Nucleus accumbens (tissue), 56 donors: Measurements from ENCODE around the gene PCGF3.
"Not testable (repeated sequence)": the region's sequence is repeated elsewhere in the genome, so short reads cannot be mapped to it uniquely, and the experiment has no call there.

ENCODE experiments used
- DNase-seq, 56 donors: peaks; one replicate each; lab custom pipeline; 2025; lab: John Stamatoyannopoulos, UW

Gene PCGF3

DNA sequence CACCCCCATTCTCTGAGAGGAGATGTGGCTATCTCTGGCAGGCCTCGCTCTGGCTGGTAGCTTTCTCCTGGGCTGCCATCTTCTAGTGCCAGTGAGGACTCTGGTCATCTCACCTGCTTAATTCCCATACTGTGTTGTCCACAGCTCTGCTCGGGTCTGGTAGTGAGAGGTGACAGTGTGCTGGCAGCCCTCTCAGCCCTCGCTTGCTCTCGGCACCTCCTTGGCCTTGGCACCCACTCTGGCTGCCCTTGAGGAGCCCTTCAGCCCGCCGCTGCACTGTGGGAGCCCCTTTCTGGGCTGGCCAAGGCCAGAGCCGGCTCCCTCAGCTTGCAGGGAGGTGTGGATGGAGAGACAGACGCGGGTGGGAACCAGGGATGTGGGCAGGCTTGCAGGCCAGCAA lies 67.6 kb downstream of the PCGF3 start:
- DNase-seq = no peak

DNA sequence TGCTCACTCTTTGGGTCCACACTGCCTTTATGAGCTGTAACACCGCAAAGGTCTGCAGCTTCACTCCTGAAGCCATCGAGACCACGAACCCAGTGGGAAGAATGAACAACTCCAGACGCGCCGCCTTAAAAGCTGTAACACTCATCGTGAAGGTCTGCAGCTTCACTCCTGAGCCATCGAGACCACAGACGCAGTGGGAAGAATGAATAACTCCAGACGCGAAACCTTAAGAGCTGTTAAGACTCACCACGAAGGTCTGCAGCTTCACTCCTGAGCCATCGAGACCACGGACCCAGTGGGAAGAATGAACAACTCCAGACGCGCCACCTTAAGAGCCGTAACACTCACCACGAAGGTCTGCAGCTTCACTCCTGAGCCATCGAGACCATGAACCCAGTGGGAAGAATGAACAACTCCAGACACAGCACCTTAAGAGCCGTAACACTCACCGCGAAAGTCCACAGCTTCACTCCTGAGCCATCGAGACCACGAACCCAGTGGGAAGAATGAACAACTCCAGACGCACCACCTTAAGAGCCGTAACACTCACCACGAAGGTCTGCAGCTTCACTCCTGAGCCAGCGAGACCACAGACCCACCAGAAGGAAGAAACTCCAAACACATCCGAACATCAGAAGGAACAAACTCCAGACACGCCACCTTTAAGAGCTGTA lies 68.9 kb downstream of the PCGF3 start:
- not testable (repeated sequence) for DNase-seq

DNA sequence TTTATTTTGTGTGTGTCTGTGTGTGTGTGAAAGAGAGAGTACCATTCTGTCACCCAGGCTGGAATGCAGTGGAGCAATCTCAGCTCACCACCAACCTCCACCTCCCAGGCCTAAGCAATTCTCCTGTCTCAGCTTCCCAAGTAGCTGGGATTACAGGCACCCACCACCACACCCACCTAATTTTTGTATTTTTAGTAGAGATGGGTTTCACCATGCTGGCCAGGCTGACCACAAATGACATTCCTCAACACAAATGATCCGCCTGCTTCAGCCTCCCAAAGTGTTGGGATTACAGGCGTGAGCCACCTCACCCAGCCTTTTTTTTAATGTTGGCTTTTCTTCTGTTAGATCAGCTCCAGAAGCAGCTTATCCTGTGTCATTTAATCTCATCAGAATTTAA lies 69.9 kb downstream of the PCGF3 start:
- not testable (repeated sequence) for DNase-seq

DNA sequence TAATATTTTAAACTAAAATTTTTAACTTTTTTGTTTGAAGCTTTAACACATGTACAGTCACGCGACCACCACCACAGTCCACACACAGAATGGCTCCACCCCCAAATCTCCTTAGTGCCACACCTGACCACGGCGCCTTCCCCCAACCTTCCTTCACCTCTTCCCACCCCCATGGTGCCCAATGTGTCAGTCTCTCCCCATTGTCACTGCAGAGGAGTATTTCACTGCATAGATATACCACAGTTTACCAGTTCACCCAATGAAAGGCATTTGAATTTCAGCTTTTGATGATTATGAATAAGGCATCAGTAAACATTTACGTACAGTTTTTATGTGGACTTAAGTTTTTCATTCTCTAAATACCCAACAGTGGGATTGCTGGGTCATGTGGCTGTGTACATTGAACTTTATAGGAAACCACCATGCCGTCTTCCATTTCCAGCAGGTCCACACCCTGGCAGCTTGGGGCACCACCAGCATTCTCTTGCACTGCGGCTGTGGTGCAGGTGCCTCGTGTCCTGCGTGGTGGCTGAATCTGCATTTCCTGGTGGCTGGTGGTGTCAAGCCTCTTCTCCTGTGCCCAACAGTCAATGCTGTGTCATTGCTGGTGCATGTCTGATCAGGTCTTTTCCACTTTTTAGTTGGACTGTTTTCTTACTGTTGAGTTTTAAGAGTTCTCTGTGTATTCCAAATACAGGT lies 71.3 kb downstream of the PCGF3 start:
- no peak for DNase-seq

DNA sequence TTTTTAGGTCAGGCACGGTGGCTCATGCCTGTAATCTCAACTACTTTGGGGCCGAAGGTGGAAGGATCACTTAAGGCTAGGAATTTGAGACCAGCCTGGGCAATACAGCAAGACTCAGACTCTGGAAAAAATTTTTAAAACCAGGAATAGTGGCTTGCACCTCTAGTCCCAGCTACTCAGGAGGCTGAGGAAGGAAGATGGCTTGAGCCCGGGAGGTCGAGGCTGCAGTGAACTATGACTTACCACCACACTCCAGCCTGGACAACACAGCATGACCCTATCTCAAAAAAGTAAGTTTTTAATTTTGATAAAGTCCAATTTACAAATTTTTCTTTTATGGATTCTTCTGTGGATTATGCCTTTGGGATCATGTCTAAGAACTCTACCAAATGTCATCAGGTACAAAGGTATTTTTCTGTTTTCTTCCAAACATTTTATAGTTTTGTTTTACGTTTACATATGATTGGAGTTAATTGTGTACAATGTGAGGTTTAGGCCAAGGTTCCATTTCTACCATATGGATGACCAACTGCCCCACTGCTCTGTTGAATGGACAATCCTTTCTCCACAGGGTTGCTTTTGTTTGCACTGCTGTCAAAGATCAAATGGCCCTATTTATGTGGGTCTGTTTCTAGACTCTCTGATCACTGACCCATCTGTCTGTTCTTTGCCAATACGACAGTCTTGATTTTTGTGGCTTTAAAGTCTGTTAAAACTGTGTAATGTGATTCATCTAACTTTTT lies 72.1 kb downstream of the PCGF3 start:
- no peak for DNase-seq

DNA sequence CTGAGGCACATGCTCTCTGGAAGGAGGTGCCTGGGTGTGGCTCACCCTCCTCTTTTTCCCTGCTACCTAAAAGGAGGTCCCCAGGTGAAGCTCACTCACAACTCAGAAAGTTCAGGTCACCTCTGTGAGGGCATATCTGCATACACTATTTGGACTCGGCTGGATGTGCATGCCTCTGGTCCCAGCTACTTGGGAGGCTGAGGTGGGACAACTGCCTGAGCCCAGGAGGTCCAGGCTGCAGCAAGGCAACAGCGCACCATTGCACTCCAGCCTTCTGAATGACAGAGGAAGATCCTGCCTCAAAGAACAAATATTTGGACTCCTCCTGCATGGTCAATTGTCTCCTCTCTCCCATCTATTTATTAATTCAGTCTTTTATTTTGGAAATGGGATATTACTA lies 73.9 kb downstream of the PCGF3 start:
- DNase-seq = no peak

DNA sequence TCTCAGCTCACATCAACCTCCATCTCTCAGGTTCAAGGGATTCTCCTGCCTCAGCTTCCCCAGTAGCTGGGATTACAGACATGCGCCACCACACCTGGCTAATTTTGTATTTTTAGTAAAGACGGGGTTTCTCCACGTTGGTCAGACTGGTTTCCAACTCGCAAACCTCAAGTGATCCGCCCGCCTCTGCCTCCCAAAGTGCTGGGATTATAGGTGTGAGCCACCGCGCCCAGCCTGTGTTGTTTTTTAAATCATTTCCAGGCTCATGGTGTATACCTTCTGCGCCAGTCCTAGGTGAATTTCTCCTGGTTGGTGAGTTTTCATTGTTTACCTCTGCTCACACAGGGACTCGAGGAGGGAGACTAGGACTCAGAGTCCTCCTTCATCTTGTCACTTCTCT lies 74.6 kb downstream of the PCGF3 start:
- DNase-seq = not testable (repeated sequence)

DNA sequence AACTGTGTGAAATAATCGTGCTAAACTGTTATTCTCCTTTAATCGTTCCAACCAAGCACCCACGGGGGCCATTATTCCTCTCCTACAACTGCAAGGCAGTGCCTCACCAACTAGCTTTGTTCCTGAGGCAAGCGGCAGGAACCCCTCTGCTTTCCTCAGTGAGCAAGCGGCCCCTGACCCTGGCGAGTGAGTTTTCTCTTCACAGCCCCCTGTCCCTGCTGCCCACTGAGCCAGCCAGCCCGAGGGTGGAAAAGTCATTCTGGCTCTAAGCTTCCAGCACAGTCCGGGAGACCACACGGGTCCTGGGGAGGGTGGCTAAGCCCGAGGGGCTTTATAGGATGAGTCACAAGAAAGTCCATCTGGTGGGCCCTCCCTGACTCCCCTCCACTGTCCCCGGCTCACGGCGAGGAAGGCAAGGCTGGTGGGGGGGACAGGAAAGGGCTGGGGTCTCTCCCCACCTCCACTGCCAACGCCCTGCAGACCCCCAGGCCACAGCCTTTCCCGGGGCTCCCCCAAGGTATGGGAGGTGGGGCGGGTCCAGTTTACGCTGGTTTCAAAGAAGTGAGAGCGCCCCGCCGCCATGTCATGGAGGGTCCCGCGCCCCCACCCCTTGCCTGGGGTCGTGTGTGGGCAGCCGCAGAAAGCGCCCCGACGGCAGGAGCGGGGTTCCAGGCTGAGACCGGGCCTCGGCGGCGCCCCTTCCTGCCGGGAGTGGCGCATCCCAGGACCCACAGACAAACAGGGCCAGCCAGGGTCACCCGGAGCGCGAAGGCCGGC lies 75.3 kb downstream of the PCGF3 start:
- no peak for DNase-seq

DNA sequence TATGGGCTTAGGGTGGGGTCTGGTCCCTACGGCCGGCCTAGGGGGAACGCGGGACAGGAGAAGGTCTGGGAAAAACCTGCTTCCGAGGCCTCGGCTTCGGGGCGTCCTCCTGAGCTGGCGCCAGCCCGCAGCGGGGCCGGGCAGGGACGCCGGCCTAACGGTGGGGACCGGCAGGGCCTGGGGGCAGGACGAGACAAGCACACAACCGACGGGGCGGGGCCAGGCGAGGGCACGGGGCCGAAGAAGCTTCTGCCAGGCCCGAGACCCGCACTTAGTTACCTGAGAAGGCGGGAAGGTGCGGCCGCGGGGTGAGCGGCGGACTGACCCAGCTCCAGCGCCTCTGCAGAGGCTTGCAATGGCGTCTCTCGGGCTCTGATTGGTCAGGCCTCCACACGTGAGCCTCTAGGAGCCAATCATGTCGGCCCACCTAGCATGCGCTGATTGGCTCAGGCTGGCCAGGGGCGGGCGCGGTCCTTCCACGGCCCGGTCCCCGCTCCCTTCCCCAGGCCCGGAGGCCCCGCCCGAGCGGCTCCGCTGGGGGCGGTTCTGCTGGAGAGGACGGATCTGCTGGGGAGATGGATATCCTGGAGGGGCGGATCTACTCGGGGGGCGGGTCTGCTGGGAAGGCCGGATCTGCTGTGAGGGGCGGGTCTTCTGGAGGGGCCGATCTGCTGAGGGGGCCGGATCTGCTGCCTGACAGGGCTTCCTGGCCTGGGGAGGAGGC lies 76.0 kb downstream of the PCGF3 start:
- DNase-seq = peak; percentile 93 to 100 (median 99)

DNA sequence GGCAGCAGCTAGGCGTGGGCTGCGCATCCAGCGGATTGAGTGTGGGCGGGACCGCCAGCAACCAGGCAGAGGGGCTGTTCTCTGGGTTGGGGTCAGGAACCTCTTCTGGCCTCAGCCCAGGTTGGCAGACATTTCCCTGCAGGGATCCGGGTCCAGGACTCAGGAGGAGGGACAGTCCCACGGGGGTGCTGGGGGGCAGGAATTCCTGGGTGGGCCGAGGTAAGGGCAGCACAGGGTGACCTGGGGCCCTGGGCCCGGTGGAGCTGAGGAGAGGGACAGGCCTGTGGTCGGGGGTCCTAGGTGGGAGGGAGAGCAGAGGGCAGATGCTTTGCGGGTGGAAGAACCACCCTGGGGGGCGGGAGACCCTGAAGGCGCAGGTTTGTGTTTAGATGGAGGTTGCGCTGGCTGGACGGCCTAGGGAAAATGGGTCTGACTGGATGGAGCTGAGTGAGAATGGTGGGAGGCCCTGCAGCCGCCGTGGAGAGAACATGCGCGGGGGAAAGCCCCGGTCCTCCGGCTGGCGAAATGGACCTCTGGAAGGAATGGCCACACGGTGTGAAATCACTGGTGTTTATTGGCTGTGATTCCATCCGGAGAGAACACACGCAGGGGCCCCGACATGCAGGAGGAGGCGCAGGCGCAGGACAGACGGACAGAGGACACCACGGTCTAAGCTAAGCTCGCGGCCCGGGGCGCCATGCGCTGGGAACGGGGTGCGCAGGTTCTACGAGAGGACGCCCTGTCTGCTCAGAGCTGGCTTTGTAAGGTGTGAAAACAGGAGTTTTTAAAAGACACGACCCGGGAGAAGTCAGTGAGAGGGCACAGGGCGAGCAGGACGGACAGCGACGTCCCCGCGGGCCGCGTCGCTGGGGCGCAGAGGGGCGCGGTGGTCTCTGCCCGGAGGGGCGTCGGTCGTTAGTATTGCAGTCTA lies 79.0 kb downstream of the PCGF3 start:
- DNase-seq = no peak

DNA sequence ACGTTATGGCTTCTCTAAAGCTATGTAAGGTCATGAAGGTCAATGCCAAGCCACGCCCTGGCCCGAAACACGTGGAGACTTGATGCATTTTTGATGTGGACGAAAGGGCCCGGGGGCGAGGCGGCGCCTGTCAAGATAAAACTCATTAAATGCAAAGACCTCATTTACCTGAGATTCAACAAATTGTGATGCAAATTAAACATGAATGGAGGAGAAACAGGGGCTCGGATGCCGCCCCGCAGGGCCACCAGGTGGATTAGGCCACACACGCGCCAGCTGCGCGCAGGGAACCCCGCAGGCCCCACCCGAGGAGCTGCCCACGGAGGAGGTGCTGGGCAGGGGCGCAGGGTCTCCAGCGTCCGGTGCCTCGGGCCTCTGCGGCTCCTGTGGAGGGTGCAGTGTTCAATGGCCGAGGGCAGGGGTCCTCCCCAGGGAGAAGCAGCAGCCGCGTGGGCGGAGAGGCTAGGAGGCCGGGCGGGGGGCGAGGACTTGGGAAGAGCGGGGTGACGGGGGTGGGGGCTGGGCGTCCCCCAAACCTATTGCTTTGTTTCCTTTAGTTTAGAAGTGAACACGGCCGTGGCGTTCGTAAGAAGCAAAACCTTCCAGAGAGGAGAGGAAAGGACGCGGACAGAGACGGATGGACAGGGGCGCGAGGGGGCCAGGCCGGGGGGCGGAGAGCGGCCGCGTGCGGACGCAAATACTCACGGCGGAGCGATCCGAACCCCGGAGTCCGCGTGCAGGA lies 79.9 kb downstream of the PCGF3 start:
- DNase-seq = no peak

DNA sequence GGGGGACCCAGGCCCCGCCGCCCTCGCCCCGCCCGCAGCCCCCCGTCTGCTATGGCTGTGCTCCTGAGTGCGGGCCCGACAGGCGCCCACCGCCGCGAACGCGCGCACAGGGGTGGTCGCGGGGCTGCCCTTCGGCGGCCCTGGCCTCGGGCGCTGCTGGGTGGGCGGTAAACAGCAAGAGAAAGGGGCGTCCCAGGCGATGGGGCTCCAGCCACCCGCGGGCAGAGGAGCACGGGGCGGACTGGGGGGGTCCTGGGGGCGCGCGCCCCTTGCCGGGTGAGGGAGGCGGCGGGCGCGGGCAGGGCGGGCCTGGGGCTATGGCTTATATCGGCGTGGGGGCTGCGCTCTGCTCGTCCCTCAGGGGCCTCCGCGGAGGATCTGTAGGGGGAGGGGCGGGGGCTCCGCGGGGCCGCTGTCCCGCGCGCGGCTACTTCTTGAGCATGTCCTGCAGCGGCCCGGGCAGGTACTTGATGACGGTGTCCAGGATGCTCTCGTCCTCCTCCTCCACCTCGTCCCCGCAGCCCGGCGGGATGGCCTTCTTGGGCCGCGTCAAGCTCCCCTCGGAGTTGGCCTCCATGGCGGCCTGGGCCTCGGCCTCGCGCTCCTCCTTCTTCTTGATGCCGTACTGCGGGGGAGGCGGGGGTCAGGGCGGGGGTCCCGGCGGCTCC lies 80.6 kb downstream of the PCGF3 start:
- DNase-seq = no peak

DNA sequence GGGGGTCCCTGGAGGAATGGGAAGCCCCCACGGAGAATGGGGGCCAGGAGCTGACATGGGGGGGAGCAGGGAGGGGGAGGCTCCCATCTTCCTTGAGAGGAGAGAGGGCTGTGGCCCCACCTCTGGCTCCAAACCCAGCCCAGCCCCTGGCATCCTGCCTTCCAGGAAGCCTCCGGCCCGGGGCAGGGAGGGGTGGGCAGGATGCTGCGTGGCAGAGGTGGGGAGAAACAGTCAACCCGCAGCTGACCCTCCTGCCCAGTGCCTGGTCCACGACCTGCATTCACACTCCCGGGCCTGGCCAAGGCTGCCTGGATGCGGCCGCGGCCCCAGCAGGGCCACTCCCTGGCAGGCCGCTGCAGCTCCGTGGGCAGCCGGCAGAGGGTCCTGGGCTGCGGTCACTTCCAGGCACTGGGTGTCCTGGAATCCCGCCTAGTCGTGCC lies 81.2 kb downstream of the PCGF3 start:
- no peak for DNase-seq

DNA sequence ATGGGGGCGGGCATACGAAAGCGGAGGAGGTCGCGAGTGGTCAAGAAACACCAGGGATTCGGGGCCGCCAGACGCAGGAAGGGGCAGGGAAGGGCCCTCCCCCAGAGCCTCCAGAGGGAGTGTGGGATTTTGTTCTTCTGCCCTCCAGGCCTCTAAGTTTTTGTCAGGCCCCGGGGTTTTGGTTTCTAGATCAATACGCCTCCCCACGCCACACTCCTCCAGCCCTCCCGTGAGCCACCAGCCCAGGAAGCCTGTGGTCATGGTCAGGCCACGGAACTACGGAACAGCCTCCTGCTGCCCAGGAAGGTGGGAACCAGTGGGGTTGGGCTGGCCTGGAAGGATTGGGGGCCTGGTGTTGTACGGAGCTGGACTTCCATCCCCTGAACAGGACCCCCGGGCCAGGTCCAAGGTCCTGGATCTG lies 81.9 kb downstream of the PCGF3 start:
- DNase-seq = no peak

DNA sequence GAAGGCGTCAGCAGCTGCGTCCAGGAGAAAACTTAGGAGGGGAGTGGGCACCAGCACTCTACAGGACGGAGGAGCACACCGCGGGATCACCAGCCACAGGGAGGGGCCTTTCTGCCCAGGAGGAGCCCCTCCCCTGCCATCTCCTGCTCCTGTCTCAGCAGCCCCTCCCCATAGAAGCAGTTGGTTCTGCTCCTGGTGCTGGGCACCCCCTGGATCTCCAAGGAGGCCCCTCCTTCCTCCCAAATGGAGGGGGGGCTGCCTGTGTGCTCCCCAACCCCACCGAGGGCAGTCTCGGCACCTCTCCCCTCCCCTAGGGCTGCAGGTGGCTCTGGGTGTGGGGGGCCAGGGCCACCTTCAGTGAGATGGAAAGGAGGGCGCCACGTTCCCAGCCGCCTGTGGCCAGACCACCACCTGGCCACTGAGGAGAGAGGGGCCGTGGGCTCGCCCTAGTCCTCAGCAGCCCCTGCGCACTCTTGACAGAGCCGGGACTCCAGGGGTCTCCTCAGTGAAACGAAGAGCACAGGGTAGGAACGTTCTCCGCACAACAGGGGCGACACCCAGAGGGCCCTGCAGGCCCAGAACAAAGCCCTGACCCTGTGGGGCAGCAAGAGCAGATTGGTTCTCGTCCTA lies 82.5 kb downstream of the PCGF3 start:
- DNase-seq = no peak

DNA sequence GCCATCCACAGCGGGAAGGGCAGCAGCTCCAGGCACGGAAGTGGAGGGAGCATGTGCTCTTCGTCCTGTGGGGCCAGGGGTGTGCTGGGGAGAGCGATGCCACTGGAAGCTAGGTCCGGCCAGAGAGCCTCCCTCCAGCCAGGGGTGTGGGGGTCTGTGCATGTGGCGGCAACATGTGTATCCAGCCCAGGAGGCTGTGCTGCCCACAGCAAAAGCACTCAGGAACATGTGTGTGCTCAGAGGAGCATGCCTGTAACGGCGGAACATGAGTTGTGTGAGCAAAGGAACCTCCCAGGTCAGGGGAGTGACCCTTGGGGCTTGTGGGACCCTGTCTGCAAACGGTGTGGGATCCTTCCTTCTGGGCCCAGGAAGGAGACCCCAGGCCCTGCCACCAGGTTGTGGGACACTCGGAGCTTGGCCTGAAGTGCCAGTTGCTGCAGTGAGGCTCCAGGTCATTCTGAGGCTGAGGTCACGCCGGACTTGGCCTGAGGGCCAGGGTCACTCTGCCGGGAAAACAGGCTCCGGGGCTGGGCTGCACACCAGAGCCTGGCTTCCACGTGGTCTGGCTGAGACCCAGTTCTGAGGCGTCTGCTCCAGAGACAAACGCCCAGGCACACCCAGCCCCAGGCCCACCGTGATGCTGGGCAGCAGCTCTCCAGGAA lies 83.1 kb downstream of the PCGF3 start:
- no peak for DNase-seq
